Stomach (tissue), 9 donors: ENCODE measurements around the gene PKN3. TPM values are rescaled to one million over a fixed set of nuclear protein-coding genes. Genes with fewer than 3 reads are reported as not detected.

Source experiments
- DNase-seq, 2 donors: peaks; one replicate each; pipeline versions ENCODE4 v3.0.0 to v3.0.0-alpha.2; 2013 to 2019
- H3K27ac ChIP-seq, 5 donors: fragments of 200-600 bp in 4 of 5; sonication (generic) in 4 of 5; one replicate each; pipeline ENCODE4 v1.5.1; 2013 to 2019; ENCODE audit warnings: mild to moderate bottlenecking in 1 of 5, moderate library complexity in 1 of 5
- H3K27me3 ChIP-seq, 3 donors: fragments of 200-600 bp; sonication (generic); one replicate each; pipeline ENCODE4 v1.5.1; 2017 to 2019; ENCODE audit warnings: mixed run types in 1 of 3
- H3K36me3 ChIP-seq, 4 donors: fragments of 200-600 bp; sonication (generic); 1 replicate in 3 of 4; 2 replicates in 1 of 4; pipeline ENCODE4 v1.5.1; 2016 to 2019
- H3K4me1 ChIP-seq, 4 donors: fragments of 200-600 bp; sonication (generic); one replicate each; pipeline ENCODE4 v1.5.1; 2016 to 2019
- H3K4me3 ChIP-seq, 4 donors: fragments of 200-600 bp; sonication (generic) in 3 of 4; one replicate each; pipeline ENCODE4 v1.5.1; 2016 to 2019; ENCODE audit warnings: mild to moderate bottlenecking in 1 of 4
- H3K9me3 ChIP-seq, 4 donors: fragments of 200-600 bp; sonication (generic); one replicate each; pipeline ENCODE4 v1.5.1; 2016 to 2019
- EP300 ChIP-seq: sonication (generic); formaldehyde crosslinking; IDR thresholded peaks from one replicate; pipeline ENCODE4 v1.6.1; 2017; ENCODE audit warnings: antibody characterized with exemption
- POLR2A ChIP-seq, 4 donors: fragments of 450-650 bp; IDR thresholded peaks; one replicate each; pipeline ENCODE4 v1.6.1; 2016; ENCODE audit warnings: antibody characterized with exemption in 4 of 4, control low read depth in 2 of 4, mild to moderate bottlenecking in 1 of 4, moderate library complexity in 1 of 4
- POLR2AphosphoS5 ChIP-seq, 3 donors: sonication (generic); formaldehyde crosslinking; IDR thresholded peaks; one replicate each; pipeline ENCODE4 v1.6.1; 2016; ENCODE audit warnings: antibody characterized with exemption in 3 of 3
- WGBS, 5 donors: extraction: QIAGEN DNeasy Blood & Tissue Kit in 3 of 5; methylation state at CpG; one replicate each; pipeline versions ENCODE4 v1.1.5 to v1.1.7; 2013 to 2018; 5-methylcytosine and 5-hydroxymethylcytosine counted together
- intact Hi-C: fragments of 100-400 bp; cut with DNase I; formaldehyde crosslinking; loops from one replicate; pipeline ENCODE4 v1.15.1; 2023; ENCODE audit warnings: low total_unique reads
- polyA plus RNA-seq, 3 donors: library from polyadenylated mRNA; stranded (reverse); fragments of 200-250 nt; gene quantifications; one replicate each; pipeline ENCODE4 v1.2.3, GENCODE V29; 2013
- total RNA-seq, 5 donors: library from RNA; depleted of rRNA; stranded (reverse); fragments of >200 nt; gene quantifications; one replicate each; pipeline versions ENCODE4 v1.1.0 to v1.2.3, GENCODE V29; 2014 to 2016
- TF ChIP-seq, protein P1 (sequence below), 7 experiments: fragments of 450-650 bp in 4 of 7; fragments of 200-600 bp in 3 of 7; sonication (generic) in 3 of 7; IDR thresholded peaks; one replicate each; pipeline ENCODE4 v1.5.1; 2016 to 2019; ENCODE audit warnings: antibody characterized with exemption in 7 of 7, control low read depth in 2 of 7, mild to moderate bottlenecking in 1 of 7
- donor health status: healthy with polysubstance abuse.
- donor health status: Bipolar disorder and iron deficiency.
- donor health status: healthy.

PKN3 gene
- total and polyA plus RNA-seq, 8 donors, result 5.0 to 23.2 (median 8.5) TPM

- 87 to 91% (median 90%) methylated on average over 23 to 24 of the region's 24 CpGs for WGBS, 5 donors
These were observed 12.5 kb downstream of the PKN3 start for GRCh38 chr9:128714586-128715435.

DNA sequence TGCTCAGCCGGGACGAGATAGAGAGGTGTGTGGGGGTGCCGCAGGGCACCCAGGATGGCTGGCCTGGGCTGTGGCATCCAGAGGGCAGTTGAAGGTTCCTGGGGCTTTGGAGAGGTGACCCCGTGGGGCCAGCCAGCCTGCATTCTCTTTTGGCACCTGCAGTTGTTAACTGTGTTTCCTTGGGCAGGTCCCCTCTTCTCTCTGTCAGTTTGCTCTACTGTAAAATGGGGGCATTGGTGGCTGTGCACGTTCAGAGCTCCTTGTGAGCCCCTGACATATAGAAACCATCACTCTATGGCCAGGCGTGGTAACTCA, 13.1 kb downstream of the PKN3 start:
- Histone ChIP-seq H3K27ac (no peak overlapping the region), H3K36me3 (peaks cover 0 to 36% (median 21%) of the 10 kb centered on the region in 4 donors), H3K27me3 (no peaks in the 10 kb centered on the region), H3K4me1 (peaks cover 0 to 9% (median 5%) of the 10 kb centered on the region in 4 donors), H3K4me3 (no peak overlapping the region), H3K9me3 (no peaks in the 10 kb centered on the region)
- intact Hi-C loops, result no loop called here
- TF ChIP-seq EP300 (no peak), POLR2AphosphoS5 (IDR thresholded peaks at IDR 0.05) (no peak), POLR2A (IDR thresholded peaks at IDR 0.05) (no peak)
- TF ChIP-seq, protein P1, sequence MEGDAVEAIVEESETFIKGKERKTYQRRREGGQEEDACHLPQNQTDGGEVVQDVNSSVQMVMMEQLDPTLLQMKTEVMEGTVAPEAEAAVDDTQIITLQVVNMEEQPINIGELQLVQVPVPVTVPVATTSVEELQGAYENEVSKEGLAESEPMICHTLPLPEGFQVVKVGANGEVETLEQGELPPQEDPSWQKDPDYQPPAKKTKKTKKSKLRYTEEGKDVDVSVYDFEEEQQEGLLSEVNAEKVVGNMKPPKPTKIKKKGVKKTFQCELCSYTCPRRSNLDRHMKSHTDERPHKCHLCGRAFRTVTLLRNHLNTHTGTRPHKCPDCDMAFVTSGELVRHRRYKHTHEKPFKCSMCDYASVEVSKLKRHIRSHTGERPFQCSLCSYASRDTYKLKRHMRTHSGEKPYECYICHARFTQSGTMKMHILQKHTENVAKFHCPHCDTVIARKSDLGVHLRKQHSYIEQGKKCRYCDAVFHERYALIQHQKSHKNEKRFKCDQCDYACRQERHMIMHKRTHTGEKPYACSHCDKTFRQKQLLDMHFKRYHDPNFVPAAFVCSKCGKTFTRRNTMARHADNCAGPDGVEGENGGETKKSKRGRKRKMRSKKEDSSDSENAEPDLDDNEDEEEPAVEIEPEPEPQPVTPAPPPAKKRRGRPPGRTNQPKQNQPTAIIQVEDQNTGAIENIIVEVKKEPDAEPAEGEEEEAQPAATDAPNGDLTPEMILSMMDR (IDR thresholded peaks at IDR 0.05), result no peak
- no peak for DNase-seq
- 87 to 92% (median 89%) methylated on average over 5 to 6 of the region's 6 CpGs for WGBS, 5 donors

More at GRCh38 chr9:128714586-128715435, 12.5 kb downstream of the PKN3 start:
- Histone ChIP-seq H3K4me3 (no peak overlapping the region), H3K27ac (no peak overlapping the region), H3K36me3 (peaks cover 0 to 30% (median 18%) of the 10 kb centered on the region in 4 donors), H3K4me1 (peaks cover 0 to 7% (median 3%) of the 10 kb centered on the region in 4 donors), H3K27me3 (no peaks in the 10 kb centered on the region), H3K9me3 (no peaks in the 10 kb centered on the region)
- intact Hi-C loops, result no loop called here
- TF ChIP-seq, protein P1 (IDR thresholded peaks at IDR 0.05), result no peak
- no peak for TF ChIP-seq EP300
- TF ChIP-seq POLR2AphosphoS5 (IDR thresholded peaks at IDR 0.05), result no peak
- TF ChIP-seq POLR2A (IDR thresholded peaks at IDR 0.05), result no peak
- DNase-seq, result no peak

- Histone ChIP-seq H3K27ac (no peak overlapping the region), H3K9me3 (no peaks in the 10 kb centered on the region), H3K4me1 (peaks cover 0 to 9% (median 5%) of the 10 kb centered on the region in 4 donors), H3K4me3 (no peak overlapping the region), H3K36me3 (peaks cover 0 to 49% (median 34%) of the 10 kb centered on the region in 4 donors), H3K27me3 (no peaks in the 10 kb centered on the region)
- WGBS, 5 donors, result 63 to 88% (median 69%) methylated on average over 7 of the region's 7 CpGs
- DNase-seq, result peak in 1 of 2 donors; percentile 49
- intact Hi-C loops, result no loop called here
- TF ChIP-seq EP300, result no peak
- TF ChIP-seq, protein P1 (IDR thresholded peaks at IDR 0.05), result no peak
- no peak for TF ChIP-seq POLR2A (IDR thresholded peaks at IDR 0.05)
- TF ChIP-seq POLR2AphosphoS5 (IDR thresholded peaks at IDR 0.05), result no peak
These were observed 14.4 kb downstream of the PKN3 start for GRCh38 chr9:128716581-128717254.

DNA sequence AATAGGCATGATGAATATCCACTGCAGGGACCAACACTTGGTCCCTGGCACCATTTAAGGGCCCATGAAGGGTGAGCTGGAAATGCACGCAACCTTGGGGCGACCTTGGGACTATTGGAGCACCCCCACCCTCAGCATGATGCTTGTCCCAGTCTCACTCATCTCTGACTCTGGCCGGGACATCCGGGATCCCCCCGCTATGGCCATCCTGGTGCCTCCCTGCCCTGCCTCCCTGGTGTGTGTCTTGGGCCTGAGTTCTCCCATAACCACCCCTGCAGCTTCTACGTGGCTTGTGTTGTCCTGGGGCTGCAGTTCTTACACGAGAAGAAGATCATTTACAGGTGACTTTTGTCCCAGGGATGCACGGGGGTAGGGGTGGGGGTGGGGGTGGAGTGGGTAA, 15.7 kb downstream of the PKN3 start:
- WGBS, 5 donors, result 74 to 87% (median 78%) methylated on average over 8 of the region's 8 CpGs
- H3K36me3 ChIP-seq, result peaks cover 0 to 48% (median 38%) of the 10 kb centered on the region in 4 donors
- no peaks in the 10 kb centered on the region for H3K27me3 ChIP-seq
- no peak for DNase-seq
- intact Hi-C loops, result no loop called here
- H3K4me1 ChIP-seq, result peaks cover 3 to 18% (median 12%) of the 10 kb centered on the region in 4 donors
- no peak overlapping the region for H3K4me3 ChIP-seq
- TF ChIP-seq, protein P1 (IDR thresholded peaks at IDR 0.05), result no peak
- TF ChIP-seq POLR2A (IDR thresholded peaks at IDR 0.05), result no peak
- TF ChIP-seq EP300, result no peak
- no peak for TF ChIP-seq POLR2AphosphoS5 (IDR thresholded peaks at IDR 0.05)
- H3K9me3 ChIP-seq, result no peaks in the 10 kb centered on the region
- no peak overlapping the region for H3K27ac ChIP-seq
